Right renal cortex interstitium (tissue), 3 donors: ENCODE results near the gene ALKBH6. TPM values are rescaled to one million over a fixed set of nuclear protein-coding genes. Genes with fewer than 3 reads are reported as not detected.
"Not testable (repeated sequence)": the region's sequence is repeated elsewhere in the genome, so short reads cannot be mapped to it uniquely, and the experiment has no call there.

Source experiments
- DNase-seq, 3 donors: peaks; one replicate each; pipeline ENCODE4 v3.0.0-alpha.2; 2013; ENCODE audit warnings: low read depth in 3 of 3, low spot score in 2 of 3
- polyA plus RNA-seq, 3 donors: library from polyadenylated mRNA; unstranded; fragments of 120-200 nt; gene quantifications; one replicate each; pipeline ENCODE4 v1.2.1, GENCODE V29; 2013; ENCODE audit not compliant: insufficient read length in 3 of 3

ALKBH6 gene
- polyA plus RNA-seq, result 10 to 100 TPM; 13.7 to 15.9 (median 15.5) TPM

DNA sequence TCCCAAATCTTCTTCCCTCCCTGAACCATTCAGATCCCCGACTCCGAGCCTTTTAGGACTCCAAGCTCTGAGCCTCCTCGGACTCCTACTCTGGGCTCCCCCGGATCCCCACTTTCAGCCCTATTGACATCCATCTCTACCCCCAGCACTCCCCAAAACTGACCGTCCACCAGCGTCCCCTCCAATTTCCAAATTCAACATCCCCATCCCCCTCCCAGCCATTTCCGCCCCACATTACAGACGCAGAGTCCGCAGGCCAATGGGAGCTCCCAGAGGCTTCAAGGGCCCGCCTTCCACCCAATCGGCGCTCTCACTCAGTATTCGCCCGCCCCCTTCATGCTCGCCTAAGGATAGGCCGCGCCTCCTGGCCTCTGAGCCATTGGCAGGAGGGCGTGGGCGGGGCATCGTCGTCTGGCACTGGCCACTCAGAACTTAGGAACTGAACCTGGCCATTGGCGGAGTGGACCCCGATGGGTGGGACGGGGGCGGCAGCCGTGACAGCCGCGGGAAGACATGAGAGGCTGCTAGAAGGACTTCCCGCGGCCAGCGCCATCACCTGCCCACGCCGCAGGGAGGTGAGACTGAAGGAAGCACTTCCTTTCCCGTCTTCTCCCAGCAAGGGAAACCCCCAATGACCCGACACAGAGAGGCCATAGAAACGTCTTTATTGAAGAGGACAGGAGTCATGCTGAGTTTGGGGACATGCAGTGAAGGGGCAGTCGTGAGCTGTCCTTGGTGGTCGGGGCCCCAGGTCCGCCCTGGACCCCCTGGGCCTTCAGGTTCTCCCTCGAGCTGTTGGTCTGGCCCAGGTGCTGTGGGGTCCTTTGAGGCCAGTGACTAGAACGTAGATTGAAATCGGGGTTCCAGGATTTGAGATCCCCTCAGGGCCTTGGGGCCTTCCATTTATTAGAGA, at the start of gene ALKBH6:
Gene ALKBH6, minus strand, starts transcription at position 202 of the 913 bp plus-strand sequence. CDS start 816 bp downstream, outside the sequence.
- peak; percentile 86 to 96 (median 93) for DNase-seq

GRCh38 chr19:36061367-36061766, 47.4 kb upstream of the ALKBH6 start:
- DNase-seq, result no peak

- no peak for DNase-seq
These were observed 46.4 kb upstream of the ALKBH6 start for GRCh38 chr19:36060430-36060829.

- no peak for DNase-seq
These were observed 45.3 kb upstream of the ALKBH6 start for GRCh38 chr19:36059180-36059910.

DNA sequence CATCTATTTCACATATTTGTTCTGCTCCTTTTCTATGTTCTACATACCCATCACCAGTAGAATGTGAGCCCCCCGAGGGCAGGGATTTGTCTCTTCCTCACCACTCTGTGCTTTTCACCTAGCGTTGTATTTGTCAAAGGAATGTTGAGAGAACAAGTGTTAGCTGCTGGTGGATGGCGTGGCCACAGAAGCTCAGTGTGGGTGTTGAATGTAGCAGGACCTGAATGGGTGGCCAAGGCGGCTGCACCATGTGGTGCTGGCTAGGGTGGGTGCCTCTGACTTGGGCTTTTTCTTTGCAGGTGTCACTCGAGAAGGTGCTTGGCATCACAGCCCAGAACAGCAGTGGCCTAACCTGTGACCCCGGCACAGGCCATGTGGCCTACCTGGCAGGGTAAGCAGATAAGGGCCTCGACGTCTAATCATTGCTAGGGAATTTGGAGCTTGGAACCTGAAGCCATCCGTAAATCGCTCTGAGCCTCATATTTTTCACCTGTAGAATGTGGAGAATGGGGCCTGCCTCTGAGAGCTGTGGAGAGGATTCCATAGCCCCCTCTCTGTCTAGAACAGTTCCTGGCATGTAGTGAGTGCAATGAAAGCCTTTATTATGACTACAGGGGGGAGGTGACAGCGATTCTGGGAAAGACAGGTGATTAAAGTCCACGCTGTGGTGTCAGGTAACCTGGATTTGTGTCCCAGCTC, 44.6 kb upstream of the ALKBH6 start:
- DNase-seq, result no peak

- DNase-seq, result peak in 1 of 3 donors; percentile 86
These were observed 41.0 kb upstream of the ALKBH6 start, which contains the start of gene WDR62 for GRCh38 chr19:36054733-36055686. Gene WDR62, plus strand, starts transcription at chr19:36054897. Its CDS starts 75 bp downstream, at chr19:36054972.

- DNase-seq, result peak; percentile 99
These were observed 40.2 kb upstream of the ALKBH6 start, which contains the start of gene THAP8 for GRCh38 chr19:36054119-36054732. Gene THAP8, minus strand, starts transcription at chr19:36054285. Its CDS starts 68 bp downstream, at chr19:36054217.

GRCh38 chr19:36051637-36052036, 37.6 kb upstream of the ALKBH6 start:
- no peak for DNase-seq

DNA sequence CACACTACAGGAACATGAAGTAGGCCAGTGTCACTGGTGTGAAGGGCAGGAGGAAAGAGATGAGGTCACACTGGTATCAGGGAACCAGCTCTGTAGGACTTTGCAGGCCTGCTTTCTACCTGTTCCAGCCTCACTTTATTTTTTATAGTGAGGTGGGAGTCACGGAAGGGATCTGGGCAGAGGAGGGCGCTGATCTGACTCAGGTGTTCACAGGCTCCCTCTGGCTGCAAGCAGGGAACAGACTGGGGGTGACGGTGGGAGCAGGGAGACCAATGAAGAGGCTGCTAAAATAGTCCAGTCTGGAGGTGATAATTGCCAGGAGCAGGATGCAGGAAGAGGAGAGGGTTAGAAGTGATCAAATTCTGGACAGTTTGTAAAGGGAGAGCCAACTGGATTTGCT, 37.2 kb upstream of the ALKBH6 start:
- no peak for DNase-seq

DNA sequence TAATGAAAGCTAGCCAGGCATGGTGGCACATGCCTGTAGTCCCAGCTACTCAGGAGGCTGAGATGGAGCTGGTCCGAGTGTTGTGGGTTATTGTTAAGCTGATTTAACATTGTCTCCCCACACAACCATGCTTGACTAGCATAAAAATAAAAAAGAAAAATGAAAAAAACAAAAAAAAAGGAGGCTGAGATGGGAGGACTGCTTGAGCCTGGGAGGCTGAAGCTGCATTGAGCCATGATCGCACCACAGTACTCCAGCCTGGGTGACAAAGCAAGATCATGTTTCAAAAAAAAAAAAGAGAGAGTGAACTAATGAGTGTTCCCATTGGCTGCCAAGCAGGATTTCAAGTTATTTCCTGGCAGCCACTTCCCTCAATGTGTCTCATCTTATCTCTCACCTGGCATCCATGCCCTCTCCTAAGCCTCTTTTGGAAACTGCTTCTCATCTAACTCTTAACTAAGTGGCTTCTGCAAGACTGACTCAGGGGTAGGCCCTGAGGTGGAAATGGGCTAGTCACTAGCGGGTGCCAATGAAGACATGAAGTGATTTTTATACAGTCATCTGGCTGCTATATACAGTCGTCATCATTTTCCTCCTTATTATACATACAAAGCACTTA, 35.2 kb upstream of the ALKBH6 start:
- DNase-seq, result no peak

DNA sequence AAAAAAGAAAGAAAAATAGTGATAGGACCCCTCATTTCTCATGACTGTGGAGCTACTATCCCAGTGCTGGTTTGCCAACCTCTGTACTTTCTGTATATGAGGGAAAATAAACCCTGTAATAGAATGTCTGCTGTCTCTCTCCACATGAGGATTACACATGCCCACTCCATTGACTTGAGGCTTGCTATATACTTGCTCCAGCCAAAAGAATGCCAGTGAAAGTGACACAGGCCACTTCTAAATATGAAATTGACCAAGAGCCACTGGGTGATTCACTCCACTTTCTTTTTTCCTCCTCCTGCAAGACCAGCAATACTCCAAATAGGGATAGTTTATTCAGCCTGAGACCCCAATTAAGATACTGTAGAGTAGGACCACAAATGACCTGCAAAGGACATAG, 33.8 kb upstream of the ALKBH6 start:
- no peak for DNase-seq

DNA sequence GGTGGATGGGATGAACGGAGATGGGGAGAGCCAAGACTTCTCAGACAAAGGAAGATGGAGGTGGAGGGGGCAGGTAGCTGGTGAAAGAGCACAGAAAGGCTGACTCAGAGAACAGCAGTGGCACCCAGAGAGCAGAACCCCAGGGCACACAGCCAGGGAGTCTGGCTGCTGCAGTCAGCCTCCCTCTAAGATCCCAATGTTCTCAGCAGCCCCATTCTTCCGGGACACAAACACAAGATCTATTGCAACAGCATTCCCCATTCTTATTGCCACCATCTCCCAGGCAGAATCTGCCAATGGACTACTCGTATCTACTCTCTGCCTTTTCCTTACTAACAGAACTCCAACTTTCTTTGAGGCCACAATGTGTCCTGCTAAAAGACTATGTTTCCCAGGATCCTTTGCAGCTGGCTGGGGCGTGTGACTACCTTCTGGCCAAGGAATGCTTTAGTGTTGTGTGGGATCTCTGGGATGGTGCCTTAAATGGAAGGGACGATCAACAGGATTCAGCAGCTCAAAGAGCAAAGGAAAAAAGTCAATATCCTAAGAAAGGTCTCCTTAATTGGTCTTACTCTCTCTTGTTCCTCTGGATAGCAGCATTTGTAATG, 32.5 kb upstream of the ALKBH6 start:
- no peak for DNase-seq

- DNase-seq, result no peak
These were observed 29.9 kb upstream of the ALKBH6 start for GRCh38 chr19:36043952-36044351.

GRCh38 chr19:36041831-36042230, 27.8 kb upstream of the ALKBH6 start:
- no peak for DNase-seq

DNA sequence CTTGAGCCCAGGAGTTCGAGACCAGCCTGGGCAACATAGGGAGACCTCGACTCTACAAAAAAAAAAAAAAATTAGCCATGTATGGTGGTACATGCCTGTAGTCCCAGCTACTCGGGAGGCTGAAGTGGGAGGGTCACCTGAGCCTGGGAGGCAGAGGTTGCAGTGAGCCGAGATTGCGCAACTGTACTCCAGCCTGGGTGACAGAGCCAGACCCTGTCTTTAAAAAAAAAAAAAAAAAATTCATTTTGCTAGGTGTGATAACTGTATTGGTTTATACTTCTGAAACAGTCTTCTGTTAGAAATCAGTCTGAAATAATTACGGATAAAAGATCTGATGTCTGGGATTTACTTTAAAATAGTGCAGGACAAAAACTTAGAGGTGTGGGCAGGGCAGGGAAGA, 27.1 kb upstream of the ALKBH6 start:
- not testable (repeated sequence) for DNase-seq

- DNase-seq, result no peak
These were observed 26.5 kb upstream of the ALKBH6 start for GRCh38 chr19:36040495-36040894.

- no peak for DNase-seq
These were observed 18.5 kb upstream of the ALKBH6 start, which contains the start of gene CLIP3 for GRCh38 chr19:36032251-36033104. Gene CLIP3, minus strand, starts transcription at chr19:36032873. Its CDS starts 516 bp downstream, at chr19:36032357.
